CD8-positive, alpha-beta memory T cell (primary cell): ENCODE measurements around the gene GPR158. TPM values are rescaled to one million over a fixed set of nuclear protein-coding genes. Genes with fewer than 3 reads are reported as not detected.
A peak's percentile ranks its signal among the peaks of the same experiment; 100 is the strongest.

Source experiments
- CTCF ChIA-PET: fragments of 350-600 bp; sonication (Branson Sonifier 250); formaldehyde crosslinking; loops from one replicate; lab custom pipeline; 2021; ENCODE audit warnings: antibody characterized with exemption; lab: Charles Lee
- POLR2A ChIA-PET: fragments of 350-600 bp; sonication (Branson Sonifier 250); formaldehyde crosslinking; loops from one replicate; lab custom pipeline; 2021; ENCODE audit warnings: antibody characterized with exemption; lab: Charles Lee
- DNase-seq, 5 donors: peaks; one replicate each; pipeline versions ENCODE4 v3.0.0 to v3.0.0-alpha.2; 2020 to 2022; ENCODE audit warnings: mixed read lengths in 1 of 5
- H3K27ac ChIP-seq: one replicate; pipeline ENCODE4 v1.7.0; 2013; ENCODE audit warnings: low read depth, mild to moderate bottlenecking, low read length, moderate library complexity
- H3K27me3 ChIP-seq: 2 replicates; pipeline ENCODE4 v1.7.0; 2013; ENCODE audit warnings: low read length, mild to moderate bottlenecking; ENCODE audit not compliant: insufficient read depth, poor library complexity, severe bottlenecking
- H3K36me3 ChIP-seq: 2 replicates; pipeline ENCODE4 v1.7.0; 2013; ENCODE audit warnings: mild to moderate bottlenecking, low read length, moderate library complexity; ENCODE audit not compliant: insufficient read depth
- H3K4me1 ChIP-seq: 2 replicates; pipeline ENCODE4 v1.7.0; 2013; ENCODE audit warnings: mild to moderate bottlenecking, low read length, moderate library complexity; ENCODE audit not compliant: insufficient read depth
- H3K4me3 ChIP-seq: 2 replicates; pipeline ENCODE4 v1.7.0; 2013; ENCODE audit warnings: mild to moderate bottlenecking, low read length
- H3K9me3 ChIP-seq: 2 replicates; pipeline ENCODE4 v1.7.0; 2013; ENCODE audit warnings: mild to moderate bottlenecking, low read length
- H3K27ac Mint-ChIP-seq, 8 donors: one replicate each; pipeline ENCODE4 v1.8.0; 2020 to 2021; ENCODE audit warnings: mixed read lengths in 8 of 8, mild to moderate bottlenecking in 6 of 8, inconsistent platforms in 3 of 8, moderate library complexity in 3 of 8
- H3K27me3 Mint-ChIP-seq, 2 donors: one replicate each; pipeline ENCODE4 v1.8.0; 2020 to 2021; ENCODE audit warnings: mixed read lengths in 2 of 2, mild to moderate bottlenecking in 1 of 2, moderate library complexity in 1 of 2
- H3K36me3 Mint-ChIP-seq, 3 donors: one replicate each; pipeline ENCODE4 v1.8.0; 2020 to 2021; ENCODE audit warnings: mixed read lengths in 3 of 3, inconsistent platforms in 1 of 3, mild to moderate bottlenecking in 1 of 3
- H3K4me1 Mint-ChIP-seq, 3 donors: one replicate each; pipeline ENCODE4 v1.8.0; 2020 to 2021; ENCODE audit warnings: mixed read lengths in 3 of 3, inconsistent platforms in 1 of 3, mild to moderate bottlenecking in 1 of 3
- H3K4me3 Mint-ChIP-seq, 7 donors: one replicate each; pipeline ENCODE4 v1.8.0; 2020 to 2021; ENCODE audit warnings: mixed read lengths in 7 of 7, mild to moderate bottlenecking in 6 of 7, moderate library complexity in 4 of 7, inconsistent platforms in 2 of 7
- H3K9me3 Mint-ChIP-seq, 5 donors: one replicate each; pipeline ENCODE4 v1.8.0; 2020 to 2022; ENCODE audit warnings: mixed read lengths in 5 of 5, mild to moderate bottlenecking in 3 of 5, moderate library complexity in 2 of 5, inconsistent platforms in 1 of 5
- polyA plus RNA-seq: library from polyadenylated mRNA; unstranded; fragments of 300-500 nt; fragmentation: Illumina TruSeq; gene quantifications from one replicate; pipeline ENCODE4 v1.2.3, GENCODE V29; 2021
- total RNA-seq, 2 experiments: library from RNA; stranded (reverse); gene quantifications; one replicate each; pipeline ENCODE4 v1.2.3, GENCODE V29; 2021

The GPR158 gene
- total and polyA plus RNA-seq, 3 experiments from 2014 or later = not detected

- peaks cover 0 to 1% of the 10 kb centered on the region in 2 donors for H3K27me3 Mint-ChIP-seq
- Histone ChIP-seq H3K4me1 (no peaks in the 10 kb centered on the region), H3K27ac (no peak overlapping the region), H3K9me3 (no peaks in the 10 kb centered on the region), H3K36me3 (no peaks in the 10 kb centered on the region), H3K27me3 (no peaks in the 10 kb centered on the region), H3K4me3 (no peak overlapping the region)
- no peaks in the 10 kb centered on the region for H3K36me3 Mint-ChIP-seq
- peaks cover 4 to 19% (median 7%) of the 10 kb centered on the region in 5 donors for H3K9me3 Mint-ChIP-seq
- no peaks in the 10 kb centered on the region for H3K4me1 Mint-ChIP-seq
- POLR2A ChIA-PET = no interaction called here
- no peak for DNase-seq
- no peak overlapping the region for H3K4me3 Mint-ChIP-seq
- H3K27ac Mint-ChIP-seq = no peak overlapping the region
- CTCF ChIA-PET = no interaction called here
These were observed 309.2 kb downstream of the GPR158 start for GRCh38 chr10:25483999-25484398.

GRCh38 chr10:25487266-25487665 is 312.5 kb downstream of the GPR158 start:
- H3K4me3 ChIP-seq = no peak overlapping the region
- no peaks in the 10 kb centered on the region for H3K36me3 ChIP-seq
- no peak overlapping the region for H3K4me3 Mint-ChIP-seq
- H3K36me3 Mint-ChIP-seq = no peaks in the 10 kb centered on the region
- H3K27me3 ChIP-seq = no peaks in the 10 kb centered on the region
- H3K27ac ChIP-seq = no peak overlapping the region
- ChIA-PET CTCF (no interaction called here), POLR2A (no interaction called here)
- H3K4me1 Mint-ChIP-seq = no peaks in the 10 kb centered on the region
- H3K27ac Mint-ChIP-seq = no peak overlapping the region
- no peak for DNase-seq
- no peaks in the 10 kb centered on the region for H3K4me1 ChIP-seq
- peaks cover 0 to 1% of the 10 kb centered on the region in 2 donors for H3K27me3 Mint-ChIP-seq
- no peaks in the 10 kb centered on the region for H3K9me3 ChIP-seq
- peaks cover 0 to 12% (median 7%) of the 10 kb centered on the region in 5 donors for H3K9me3 Mint-ChIP-seq

DNA sequence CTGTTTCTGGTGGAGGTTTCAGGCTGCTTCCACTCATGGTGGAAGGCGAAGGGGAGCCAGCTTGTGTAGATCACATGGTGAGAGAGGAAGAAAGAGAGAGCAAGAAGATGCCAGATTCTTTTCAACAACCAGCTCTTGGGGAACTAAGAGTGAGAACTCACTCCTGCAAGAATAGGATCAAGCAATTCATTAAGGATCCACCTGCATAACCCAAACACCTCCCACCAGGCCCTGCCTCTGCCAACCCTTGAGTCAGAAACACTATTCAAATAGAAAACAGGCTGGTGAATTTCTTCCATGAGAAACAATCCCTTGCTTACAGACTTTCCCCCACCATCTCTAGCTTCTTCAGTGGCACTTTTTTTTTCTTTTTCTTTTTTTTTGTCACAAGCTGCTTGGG is 317.2 kb downstream of the GPR158 start:
- Mint-ChIP-seq H3K4me1 (no peaks in the 10 kb centered on the region), H3K9me3 (peaks cover 0 to 4% (median 2%) of the 10 kb centered on the region in 5 donors), H3K27me3 (no peaks in the 10 kb centered on the region), H3K4me3 (no peak overlapping the region), H3K36me3 (no peaks in the 10 kb centered on the region), H3K27ac (no peak overlapping the region)
- Histone ChIP-seq H3K27ac (no peak overlapping the region), H3K36me3 (no peaks in the 10 kb centered on the region), H3K9me3 (no peaks in the 10 kb centered on the region), H3K27me3 (no peaks in the 10 kb centered on the region), H3K4me3 (no peak overlapping the region), H3K4me1 (no peaks in the 10 kb centered on the region)
- POLR2A ChIA-PET = no interaction called here
- no peak for DNase-seq
- CTCF ChIA-PET = no interaction called here

- Mint-ChIP-seq H3K4me3 (no peak overlapping the region), H3K27me3 (no peaks in the 10 kb centered on the region), H3K36me3 (no peaks in the 10 kb centered on the region), H3K9me3 (peaks cover 0 to 4% (median 2%) of the 10 kb centered on the region in 5 donors), H3K4me1 (no peaks in the 10 kb centered on the region), H3K27ac (no peak overlapping the region)
- no peak overlapping the region for H3K4me3 ChIP-seq
- ChIA-PET POLR2A (no interaction called here), CTCF (no interaction called here)
- H3K9me3 ChIP-seq = no peaks in the 10 kb centered on the region
- no peaks in the 10 kb centered on the region for H3K36me3 ChIP-seq
- DNase-seq = no peak
- no peaks in the 10 kb centered on the region for H3K4me1 ChIP-seq
- H3K27me3 ChIP-seq = no peaks in the 10 kb centered on the region
- H3K27ac ChIP-seq = peak overlapping the region; percentile 27
These were observed 317.9 kb downstream of the GPR158 start for GRCh38 chr10:25492680-25493079.

DNA sequence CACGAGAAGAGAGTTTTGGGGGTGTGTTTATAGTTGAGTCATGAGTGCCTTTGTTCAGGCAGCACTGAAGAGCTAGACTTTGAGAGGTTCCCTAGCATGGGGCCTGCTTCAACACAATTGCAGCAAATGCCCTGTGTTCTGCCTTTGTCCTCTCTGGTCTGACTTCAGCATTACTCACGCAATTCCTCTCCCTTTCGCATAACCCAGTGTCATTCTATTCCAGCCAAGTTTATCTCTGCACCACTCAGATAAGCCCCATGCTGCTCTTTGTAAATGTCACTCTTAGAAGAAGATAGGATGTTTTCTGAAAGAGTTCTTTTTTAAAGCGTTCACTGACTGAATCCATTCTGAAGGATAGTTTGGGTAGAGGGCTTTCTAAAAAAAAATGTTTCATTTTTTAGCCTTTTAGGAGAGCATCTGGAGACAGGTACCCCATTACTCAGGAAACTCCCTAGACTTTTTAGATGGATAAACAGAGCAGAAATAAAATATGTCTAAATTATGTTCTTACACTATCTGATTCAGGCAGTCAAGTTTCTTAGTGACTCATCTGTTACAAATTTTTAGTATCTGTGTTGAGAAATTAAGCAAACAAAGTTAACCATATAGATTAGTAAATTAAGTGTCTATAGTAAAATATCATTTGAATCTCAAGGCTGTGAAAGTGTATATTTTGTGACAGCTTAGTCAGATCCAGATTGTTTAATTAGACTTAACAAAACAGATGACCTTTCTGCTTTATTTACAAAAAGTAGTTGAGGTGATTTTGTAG is 318.5 kb downstream of the GPR158 start:
- Histone ChIP-seq H3K4me1 (no peaks in the 10 kb centered on the region), H3K27ac (no peak overlapping the region), H3K4me3 (no peak overlapping the region), H3K9me3 (no peaks in the 10 kb centered on the region), H3K27me3 (no peaks in the 10 kb centered on the region), H3K36me3 (no peaks in the 10 kb centered on the region)
- ChIA-PET CTCF (no interaction called here), POLR2A (no interaction called here)
- peaks cover 0 to 4% (median 2%) of the 10 kb centered on the region in 5 donors for H3K9me3 Mint-ChIP-seq
- no peak overlapping the region for H3K4me3 Mint-ChIP-seq
- no peaks in the 10 kb centered on the region for H3K27me3 Mint-ChIP-seq
- no peak overlapping the region for H3K27ac Mint-ChIP-seq
- H3K36me3 Mint-ChIP-seq = no peaks in the 10 kb centered on the region
- H3K4me1 Mint-ChIP-seq = no peaks in the 10 kb centered on the region
- DNase-seq = no peak

- ChIA-PET POLR2A (no interaction called here), CTCF (no interaction called here)
- H3K36me3 Mint-ChIP-seq = no peaks in the 10 kb centered on the region
- H3K27ac Mint-ChIP-seq = no peak overlapping the region
- Histone ChIP-seq H3K27ac (no peak overlapping the region), H3K36me3 (no peaks in the 10 kb centered on the region), H3K9me3 (no peaks in the 10 kb centered on the region), H3K27me3 (no peaks in the 10 kb centered on the region), H3K4me1 (no peaks in the 10 kb centered on the region), H3K4me3 (no peak overlapping the region)
- no peaks in the 10 kb centered on the region for H3K4me1 Mint-ChIP-seq
- peaks cover 0 to 6% (median 2%) of the 10 kb centered on the region in 5 donors for H3K9me3 Mint-ChIP-seq
- peaks cover 0 to 2% of the 10 kb centered on the region in 2 donors for H3K27me3 Mint-ChIP-seq
- no peak overlapping the region for H3K4me3 Mint-ChIP-seq
- DNase-seq = no peak
These were observed 322.4 kb downstream of the GPR158 start for GRCh38 chr10:25497246-25497645.

GRCh38 chr10:25498645-25499044 is 323.8 kb downstream of the GPR158 start:
- H3K27ac ChIP-seq = no peak overlapping the region
- H3K4me3 ChIP-seq = no peak overlapping the region
- Mint-ChIP-seq H3K4me1 (no peaks in the 10 kb centered on the region), H3K4me3 (no peak overlapping the region), H3K36me3 (no peaks in the 10 kb centered on the region), H3K27me3 (peaks cover 0 to 2% of the 10 kb centered on the region in 2 donors), H3K27ac (no peak overlapping the region), H3K9me3 (peaks cover 0 to 6% (median 3%) of the 10 kb centered on the region in 5 donors)
- DNase-seq = no peak
- ChIA-PET POLR2A (no interaction called here), CTCF (no interaction called here)
- H3K27me3 ChIP-seq = no peaks in the 10 kb centered on the region
- no peaks in the 10 kb centered on the region for H3K9me3 ChIP-seq
- no peaks in the 10 kb centered on the region for H3K36me3 ChIP-seq
- no peaks in the 10 kb centered on the region for H3K4me1 ChIP-seq

GRCh38 chr10:25501912-25502311 is 327.1 kb downstream of the GPR158 start:
- Histone ChIP-seq H3K27me3 (no peaks in the 10 kb centered on the region), H3K36me3 (no peaks in the 10 kb centered on the region), H3K27ac (no peak overlapping the region), H3K4me1 (no peaks in the 10 kb centered on the region), H3K9me3 (no peaks in the 10 kb centered on the region), H3K4me3 (no peak overlapping the region)
- DNase-seq = no peak
- Mint-ChIP-seq H3K9me3 (peaks cover 0 to 4% (median 4%) of the 10 kb centered on the region in 5 donors), H3K36me3 (no peaks in the 10 kb centered on the region), H3K27me3 (peaks cover 0 to 2% of the 10 kb centered on the region in 2 donors), H3K4me1 (no peaks in the 10 kb centered on the region), H3K27ac (no peak overlapping the region), H3K4me3 (no peak overlapping the region)
- ChIA-PET POLR2A (no interaction called here), CTCF (no interaction called here)
